Lung microvascular endothelial cell (primary cell): ENCODE results near the gene TUBGCP2. TPM values are rescaled to one million over a fixed set of nuclear protein-coding genes. Genes with fewer than 3 reads are reported as not detected.
A peak's percentile ranks its signal among the peaks of the same experiment; 100 is the strongest.

Experiments
- DNase-seq, 2 donors: peaks; one replicate each; pipeline versions ENCODE4 v3.0.0 to v3.0.0-alpha.2; 2010; ENCODE audit warnings: low read depth in 2 of 2
- total RNA-seq: library from RNA; depleted of rRNA; stranded (reverse); fragments of >200 nt; gene quantifications from 2 replicates; pipeline ENCODE4 v1.2.1, GENCODE V29; 2014

Gene TUBGCP2
- total RNA-seq, 1 donor from 2014 or later: 35.3 TPM

DNA sequence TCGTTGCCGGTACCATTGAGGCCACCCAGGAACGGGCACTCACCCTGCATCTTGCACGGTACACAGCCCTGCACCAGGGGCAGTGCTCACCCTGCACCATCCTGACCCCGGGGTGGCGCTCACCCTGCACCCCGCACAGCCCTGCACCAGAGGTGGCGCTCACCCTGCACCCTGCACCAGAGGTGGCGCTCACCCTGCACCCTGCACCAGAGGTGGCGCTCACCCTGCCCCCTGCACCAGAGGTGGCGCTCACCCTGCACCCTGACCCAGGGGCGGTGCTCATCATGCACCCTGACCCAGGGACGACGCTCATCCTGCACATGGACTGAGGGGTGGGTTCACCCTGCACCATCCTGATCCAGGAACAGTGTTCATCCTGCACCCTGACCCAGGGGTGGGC is 6.4 kb downstream of the TUBGCP2 start:
- DNase-seq: no peak

DNA sequence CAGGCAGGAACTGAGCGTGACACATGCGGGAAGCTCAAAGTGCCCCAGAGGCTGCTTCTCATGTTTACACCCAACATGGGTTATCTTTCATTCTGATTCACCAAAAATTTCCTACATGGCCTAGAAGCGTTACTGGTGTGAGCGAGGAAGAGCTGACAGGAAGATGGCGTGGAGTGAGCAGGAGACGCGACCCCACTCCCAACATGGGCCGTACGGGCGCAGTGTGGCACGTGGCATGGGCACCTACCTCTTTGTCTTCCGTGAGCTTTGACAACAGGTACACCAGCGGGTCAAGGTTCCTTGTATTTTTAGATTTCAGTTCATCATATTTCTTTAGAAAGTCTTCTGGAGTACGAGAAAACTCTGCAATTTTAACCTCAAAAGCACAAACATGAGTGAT is 8.9 kb downstream of the TUBGCP2 start:
- DNase-seq: no peak

DNA sequence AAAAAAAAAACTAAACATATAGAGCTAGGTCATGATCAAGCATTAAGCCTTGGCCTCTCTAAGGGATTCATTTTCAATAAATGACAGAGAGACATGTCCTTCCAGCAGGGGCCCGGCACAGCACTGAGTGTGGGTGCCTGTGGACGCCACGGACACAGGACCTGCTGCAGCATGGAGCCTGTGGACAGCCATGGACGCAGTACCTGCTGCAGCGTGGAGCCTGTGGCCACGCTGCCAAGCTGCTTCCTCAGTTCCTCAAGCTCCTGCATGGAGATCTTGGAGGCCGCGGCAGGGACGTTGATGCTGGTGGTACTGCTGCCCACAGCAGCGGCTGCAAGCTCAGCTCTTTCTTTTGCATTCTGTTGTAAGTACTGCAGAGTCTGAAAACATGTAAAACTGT is 9.4 kb downstream of the TUBGCP2 start:
- no peak for DNase-seq

DNA sequence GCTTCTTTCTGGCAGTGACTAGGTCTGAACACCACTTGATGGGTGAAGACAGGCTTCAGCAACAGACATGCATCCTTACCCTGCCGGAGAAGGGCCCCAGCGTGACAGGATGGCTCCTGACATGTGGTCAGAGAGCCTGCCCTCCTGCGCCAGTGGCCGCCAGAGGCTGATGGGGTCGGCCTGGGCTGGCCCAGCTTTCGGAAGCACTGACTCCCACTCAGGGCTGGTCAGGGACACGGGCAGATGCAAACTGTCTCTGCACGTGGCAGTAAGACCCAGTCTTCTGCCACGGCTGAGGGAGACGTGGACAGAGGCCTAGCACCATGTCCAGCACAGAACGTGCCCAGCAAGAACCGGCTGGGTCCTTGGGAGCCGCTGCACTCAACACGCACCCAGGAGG is 10.2 kb downstream of the TUBGCP2 start:
- no peak for DNase-seq

DNA sequence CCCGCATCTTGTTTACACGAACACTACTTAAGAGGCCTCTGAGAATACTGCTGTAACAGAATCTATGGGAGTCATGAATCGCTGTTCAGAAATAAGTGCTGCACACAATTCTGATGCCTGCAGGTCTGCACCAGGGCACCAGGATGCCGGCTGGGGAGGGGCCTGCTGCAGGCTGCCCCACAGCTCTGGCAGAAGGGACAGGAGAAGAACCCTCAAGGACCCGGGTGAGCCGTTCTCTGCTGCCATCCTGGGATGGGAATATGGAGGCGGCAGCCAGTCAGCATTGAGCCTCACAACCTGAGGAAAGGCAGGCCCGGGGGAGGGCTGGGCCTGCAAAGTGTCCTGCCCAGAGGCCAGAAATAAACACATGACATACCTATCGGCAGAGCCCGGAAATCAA is 11.2 kb downstream of the TUBGCP2 start:
- DNase-seq: no peak

DNA sequence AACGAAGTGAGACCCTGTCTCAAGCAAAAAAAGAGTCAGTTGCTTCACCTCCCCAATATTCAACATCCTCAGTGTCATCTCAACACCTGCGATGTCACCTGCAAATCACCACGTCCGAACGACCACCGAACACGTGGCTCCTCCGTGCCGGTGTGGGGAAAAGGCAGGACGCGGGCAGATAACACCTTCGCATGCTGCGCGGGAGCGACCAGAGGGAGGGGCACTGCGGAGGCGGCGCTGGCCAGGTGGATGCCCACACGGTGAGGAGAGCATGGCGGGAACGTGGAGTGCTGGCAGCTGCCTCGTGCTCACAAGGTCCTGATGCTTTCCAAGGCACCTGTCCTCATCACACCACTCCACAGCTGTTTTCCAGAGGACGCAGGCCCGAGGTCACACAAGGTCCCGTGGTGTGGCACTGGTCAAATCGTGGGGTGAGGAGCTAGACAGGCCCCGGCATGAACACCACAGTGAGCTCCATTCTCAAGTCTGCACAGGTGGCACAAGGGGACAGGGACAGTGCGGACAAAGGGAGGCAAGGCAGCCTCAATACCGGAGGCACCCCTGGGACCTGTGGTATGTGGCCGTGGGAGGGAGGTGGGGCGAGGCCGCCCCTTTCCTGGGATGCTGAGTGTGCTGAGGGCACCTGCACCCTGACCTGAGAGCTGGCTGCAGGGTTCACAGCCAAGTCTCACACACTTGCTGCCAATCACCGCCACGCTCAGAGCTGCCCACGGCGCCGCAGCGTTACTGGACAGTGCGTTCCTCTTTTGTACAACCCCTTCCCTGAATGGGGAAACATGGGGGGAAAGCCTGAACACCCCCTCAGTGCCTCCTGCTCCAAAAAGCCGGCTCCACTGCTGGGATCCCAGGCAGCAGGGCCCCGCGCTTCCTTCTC is 13.0 kb downstream of the TUBGCP2 start:
- DNase-seq: no peak

DNA sequence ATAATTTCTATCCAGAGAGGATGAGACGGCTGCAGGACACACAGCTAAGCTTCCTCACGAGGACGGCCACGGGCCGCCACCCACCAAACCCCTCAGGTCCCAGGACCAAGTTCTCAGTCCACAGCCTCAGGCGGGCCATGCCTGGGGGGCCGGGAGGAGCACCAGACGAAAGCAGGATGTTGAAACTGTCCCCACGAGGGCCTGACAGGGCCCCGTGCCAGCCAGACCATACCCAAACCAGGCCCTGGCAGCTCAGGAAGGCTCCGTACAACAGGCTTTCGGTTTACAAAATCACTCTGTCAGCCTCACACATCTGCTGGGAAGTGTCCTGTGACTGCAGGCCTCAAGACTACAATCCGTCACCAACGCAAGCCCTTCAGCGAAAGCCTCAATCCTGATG is 14.5 kb downstream of the TUBGCP2 start:
- DNase-seq: no peak

DNA sequence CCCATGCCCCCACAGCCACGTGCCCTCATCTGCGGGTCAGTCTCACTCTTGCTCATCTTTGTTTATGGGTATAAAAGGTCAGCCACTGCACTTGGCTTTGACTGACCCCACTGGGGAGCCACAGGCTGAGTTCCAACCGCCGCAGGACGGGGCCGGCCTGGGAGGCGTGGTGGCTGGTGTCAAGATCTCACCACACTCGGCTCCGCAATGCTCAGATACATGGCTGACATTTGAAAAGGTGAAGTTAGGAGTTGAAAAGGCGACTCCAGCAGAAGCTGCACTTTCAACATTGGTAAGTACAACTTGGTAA is 14.9 kb downstream of the TUBGCP2 start:
- DNase-seq: no peak

DNA sequence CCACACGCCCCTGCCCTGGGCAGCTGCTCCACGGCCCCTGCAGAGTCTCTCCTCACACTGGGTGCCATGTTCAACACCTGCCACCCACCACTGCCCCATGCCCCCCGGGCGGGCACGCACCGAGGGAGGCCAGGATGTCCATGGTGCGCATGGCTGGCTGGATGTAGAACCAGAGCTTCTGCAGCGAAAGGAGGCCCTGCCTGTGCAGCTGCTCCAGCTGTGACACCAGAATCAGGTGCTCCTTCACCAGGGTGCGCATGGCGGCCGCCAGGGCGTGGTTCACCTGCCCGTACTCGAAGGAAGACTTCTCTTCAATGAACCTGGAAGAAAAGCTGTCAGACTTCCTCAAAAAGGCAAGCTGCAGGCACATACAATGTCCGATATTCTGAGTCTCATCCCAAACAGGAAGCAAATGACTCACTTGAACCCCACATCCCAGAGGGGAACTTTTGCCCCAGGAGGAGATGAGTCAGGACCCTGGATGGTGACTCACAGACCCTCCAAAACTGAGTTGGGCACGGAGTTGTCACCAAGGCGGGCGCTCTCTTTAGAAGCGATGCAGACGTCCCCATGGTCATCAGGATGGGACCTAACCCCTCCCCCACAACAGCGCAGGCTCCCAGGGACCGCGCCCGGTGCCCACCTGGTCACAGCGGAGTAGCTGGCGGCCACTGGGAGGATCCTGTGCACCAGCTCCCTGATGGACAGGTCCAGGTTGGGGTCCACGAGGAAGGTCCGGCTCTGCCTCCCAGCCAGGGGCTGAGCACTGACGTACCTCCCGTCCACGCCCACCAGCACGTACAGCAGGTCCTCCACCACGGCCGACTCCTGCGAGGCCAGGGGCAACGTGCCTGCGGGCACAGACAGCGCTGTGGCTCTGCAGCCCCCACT is 15.5 kb downstream of the TUBGCP2 start:
- peak in 1 of 2 donors; percentile 87 for DNase-seq

DNA sequence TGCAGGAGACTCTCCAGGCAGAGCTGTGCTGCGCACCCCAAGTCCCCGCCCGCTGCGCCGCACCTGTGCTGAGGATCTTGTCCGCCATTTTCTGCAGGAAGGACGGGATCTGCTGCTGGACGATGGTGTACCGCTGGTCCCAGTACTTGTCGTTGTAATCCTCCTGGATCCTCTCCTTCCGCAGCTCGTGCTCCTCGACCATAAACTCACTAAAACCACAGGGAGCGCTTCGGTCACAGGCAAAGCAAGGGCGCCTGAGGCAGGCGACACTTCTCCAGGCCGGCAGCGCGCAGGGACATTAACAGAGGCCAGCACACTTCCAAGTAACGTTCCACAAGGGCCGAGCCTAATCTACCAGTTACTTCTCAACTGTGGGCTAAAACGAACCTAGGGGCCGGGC is 18.9 kb downstream of the TUBGCP2 start:
- no peak for DNase-seq

DNA sequence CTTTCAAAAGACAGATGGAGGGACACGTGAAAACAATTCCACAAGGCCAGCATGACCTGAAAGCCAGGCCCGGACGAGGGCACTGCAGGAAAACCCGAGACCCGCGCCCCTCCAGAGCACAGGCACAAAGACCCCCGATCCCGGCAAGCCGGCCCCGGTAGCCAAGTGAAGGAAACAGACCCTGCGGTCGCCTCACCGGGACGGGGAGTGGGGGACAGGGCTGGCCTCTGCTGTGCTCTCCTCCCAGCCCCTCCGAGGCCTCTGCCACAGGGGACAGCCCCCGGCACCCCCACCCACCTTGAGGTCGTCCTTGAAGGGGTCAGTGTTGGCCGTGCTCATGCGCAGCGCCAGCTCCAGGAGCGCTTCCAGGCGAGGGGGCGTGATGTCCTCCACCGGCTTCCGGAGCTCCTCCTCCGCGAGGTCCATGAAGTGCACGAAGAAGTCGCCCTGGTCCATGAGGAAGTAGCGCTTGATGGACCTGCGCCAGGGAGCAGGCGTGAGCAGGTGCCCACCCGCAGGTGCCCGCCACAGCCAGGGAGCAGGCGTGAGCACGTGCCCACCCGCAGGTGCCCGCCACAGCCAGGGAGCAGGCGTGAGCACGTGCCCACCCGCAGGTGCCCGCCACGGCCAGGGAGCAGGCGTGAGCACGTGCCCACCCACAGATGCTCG is 20.7 kb downstream of the TUBGCP2 start:
- no peak for DNase-seq

DNA sequence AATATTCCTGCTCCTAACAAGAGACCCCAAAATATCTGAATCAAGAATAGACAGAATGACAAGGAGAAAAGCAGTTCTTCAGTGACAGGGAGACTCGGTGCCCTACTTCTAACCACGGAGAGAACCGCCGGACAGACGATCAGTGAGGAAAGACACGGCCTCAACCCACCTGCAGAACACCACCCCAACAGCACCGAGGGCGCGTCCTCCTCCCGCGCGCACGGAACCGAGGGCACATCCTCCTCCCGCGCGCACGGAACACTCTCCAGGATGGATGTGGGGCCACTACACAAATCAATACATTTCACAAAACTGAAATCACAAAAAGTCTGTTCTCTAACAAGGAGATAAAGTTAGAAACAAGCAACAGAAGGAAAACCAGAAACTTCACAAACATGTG is 22.3 kb downstream of the TUBGCP2 start:
- DNase-seq: no peak

DNA sequence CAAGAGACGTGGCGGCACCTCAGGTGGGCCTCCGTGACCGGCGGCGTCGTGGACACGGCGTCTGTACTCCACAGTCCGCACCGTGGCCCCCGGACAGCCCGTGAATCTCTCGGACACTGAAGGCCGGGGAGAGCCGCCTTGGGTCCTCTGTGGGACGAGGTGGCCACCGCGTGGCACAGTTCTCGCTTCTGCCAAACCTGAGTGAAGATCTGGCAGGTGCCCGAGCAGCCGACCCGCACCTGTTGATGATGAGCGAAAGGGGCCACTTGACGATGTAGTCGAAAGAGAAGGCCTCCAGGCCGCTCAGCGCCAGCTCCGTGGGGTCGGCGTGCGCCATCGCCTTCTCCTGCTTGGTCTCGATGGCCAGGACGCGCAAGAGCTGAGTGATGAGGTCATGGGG is 23.5 kb downstream of the TUBGCP2 start:
- DNase-seq: no peak

DNA sequence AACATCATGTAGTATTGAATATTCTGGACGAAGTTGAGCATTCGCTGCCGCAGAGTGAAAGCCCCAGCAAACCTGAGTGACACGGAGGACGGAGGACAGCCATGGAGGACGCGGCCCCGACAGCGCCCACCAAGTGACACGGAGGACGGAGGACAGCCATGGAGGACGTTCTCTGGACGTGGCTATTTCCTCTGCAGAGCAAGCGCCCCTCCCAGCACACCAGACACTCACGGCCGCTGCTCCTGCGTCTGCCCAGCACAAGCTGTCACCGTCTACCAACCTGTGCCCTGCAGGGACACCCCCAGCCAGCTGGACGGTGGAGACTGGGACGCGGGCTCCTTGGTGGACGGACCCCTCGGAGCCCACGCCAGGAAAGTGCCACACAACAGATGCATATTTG is 24.7 kb downstream of the TUBGCP2 start:
- DNase-seq: no peak

DNA sequence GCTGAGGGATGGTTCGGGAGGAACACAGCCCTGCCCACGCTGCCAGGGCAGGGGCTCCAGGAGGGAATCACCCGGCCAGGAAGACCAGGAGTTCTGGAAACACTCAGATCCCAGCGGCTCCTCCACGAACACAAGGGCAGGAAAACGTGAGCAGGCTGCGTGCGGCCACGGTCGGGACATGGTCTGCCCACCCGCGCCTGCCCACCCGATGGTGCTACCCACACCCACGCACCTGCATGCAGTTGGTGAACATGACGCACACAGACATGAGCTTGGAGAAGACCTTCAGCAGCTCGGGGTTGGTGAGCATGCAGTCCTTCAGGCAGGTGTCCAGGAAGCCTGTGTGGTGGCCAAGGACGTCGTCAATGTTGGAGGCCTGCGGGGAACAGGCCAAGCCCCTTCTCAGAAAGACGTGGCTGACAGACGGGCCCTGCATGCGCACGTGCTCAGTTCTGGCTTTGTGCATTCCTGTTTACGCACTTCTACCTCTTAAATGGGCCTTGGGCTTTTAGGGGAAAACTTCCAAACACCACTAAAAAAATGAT is 25.8 kb downstream of the TUBGCP2 start:
- no peak for DNase-seq

DNA sequence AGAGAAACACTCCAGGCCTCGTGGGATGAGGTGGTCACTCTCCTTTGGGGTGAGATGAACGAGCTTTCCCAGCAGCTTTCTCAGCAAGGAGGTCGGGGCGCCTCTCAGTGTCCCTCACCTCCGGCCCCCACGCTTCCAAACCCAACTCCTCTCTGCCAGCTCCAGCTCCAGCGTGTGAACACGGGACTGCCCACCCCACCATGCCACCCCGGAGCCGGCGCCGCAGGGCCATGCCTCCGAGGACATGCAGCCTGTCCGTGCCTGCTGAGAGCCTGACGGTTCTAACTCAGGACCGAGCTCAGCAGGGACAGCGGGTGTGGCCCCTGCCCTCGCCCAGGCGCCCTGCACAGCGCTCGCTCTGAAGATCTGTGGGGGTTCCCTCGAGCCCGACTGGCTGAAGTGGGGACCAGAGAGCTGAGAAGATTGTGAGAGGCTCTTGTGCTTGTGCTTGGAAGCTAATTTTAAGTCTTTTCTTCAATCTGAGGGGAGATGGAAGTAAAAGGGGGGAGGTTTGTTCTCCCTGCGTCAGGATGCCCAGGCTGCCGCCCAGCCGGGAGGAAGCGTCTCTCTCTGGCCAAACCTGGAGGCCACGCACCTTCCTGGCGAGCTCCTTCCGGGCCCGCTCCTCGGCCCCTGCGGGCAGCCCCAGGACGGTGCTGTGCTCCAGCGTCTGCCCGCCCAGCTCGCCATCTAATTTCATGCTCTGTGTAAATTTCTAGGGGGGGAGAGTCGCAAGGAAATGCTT is 26.9 kb downstream of the TUBGCP2 start:
- DNase-seq: no peak

DNA sequence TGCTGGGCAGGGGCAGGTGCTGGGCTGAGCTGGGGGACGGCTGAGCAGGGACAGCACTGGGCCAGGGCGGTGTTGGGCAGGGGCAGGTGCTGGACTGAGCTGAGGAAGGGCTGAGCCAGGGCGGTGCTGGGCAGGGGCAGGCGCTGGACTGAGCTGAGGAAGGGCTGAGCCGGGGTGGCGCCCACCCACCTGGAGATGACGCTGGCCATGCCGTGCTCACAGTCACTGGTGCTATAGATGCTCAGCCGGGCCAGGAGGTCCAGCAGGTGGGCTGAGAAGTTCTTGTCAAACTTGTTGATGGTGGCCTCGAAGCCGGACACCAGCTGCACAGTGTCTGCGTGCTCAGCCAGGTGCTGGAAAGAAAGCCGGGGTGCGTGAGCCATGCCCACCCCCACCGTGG is 27.6 kb downstream of the TUBGCP2 start:
- DNase-seq: no peak

DNA sequence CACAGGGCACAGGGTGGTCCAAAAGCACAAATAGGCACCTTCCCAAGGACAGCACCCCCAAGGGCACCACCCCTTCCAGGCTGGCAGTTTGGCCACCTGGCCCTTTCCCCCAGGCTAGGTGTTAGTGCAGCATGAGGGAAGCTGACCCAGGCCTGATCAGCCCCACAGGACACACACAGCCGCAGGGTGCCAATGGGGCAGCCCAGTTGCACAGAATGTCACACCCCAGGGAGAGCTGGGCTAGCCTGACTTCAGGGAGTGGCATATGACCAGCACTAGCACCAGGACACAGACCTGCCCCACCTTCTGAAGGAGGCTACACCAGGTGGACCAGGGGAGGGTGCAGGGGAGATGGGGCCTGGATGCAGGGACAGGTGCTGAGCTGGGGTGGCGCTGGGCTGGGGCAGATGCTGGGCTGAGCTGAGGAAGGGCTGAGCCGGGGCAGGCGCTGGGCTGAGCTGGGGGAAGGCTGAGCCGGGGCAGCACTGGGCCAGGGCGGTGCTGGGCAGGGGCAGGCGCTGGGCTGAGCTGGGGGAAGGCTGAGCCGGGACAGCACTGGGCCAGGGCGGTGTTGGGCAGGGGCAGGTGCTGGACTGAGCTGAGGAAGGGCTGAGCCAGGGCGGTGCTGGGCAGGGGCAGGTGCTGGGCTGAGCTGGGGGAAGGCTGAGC is 28.1 kb downstream of the TUBGCP2 start:
- DNase-seq: no peak

DNA sequence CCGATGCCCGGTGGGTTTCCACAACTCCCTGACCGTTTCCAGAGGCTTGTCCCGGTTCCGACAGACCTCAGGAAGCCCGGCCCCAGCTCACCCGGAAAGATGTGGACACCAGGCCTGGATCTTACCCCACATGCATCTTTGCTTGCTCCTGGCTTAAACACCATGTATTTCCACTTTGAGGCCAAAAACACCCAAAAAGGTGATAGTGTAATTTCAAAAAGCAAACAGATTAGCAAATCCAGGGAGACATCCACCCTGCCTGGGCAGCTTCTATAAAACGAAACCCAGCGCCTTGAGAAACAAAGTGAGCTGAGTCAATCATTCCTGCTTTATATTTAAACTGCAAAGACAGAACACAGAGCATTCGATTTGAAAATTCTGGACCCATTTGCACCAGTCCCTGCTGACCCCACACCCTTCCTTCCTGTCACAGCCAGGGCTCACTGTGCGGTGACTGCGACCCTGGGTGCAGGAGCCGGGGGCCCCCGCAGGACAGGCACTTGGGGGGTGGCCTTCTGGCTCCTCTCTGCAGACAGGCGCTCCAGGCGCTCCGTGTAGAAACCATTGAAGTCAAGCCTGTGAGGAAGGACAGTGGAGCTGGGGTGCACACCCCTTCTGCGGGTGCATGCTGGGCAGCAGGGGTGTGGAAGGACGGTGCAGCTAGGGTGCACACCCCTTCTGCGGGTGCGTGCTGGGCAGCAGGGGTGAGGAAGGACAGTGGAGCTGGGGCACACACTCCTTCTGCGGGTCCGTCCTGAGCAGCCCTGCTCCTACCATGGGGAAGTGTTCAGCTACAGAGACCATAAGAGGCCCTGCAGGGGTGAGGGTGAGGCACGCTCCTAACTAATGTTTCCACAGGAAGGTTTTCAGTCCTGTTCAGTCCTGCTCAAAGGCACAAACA is 29.1 kb downstream of the TUBGCP2 start:
- DNase-seq: no peak
